Activated CD4-positive, alpha-beta T cell treated with anti-CD3 and anti-CD28 coated beads, Interleukin-2, amount 10 ng/mL, durations not matched to agents 24 days and 14 days (primary cell): ENCODE data around the gene TTYH2. TPM values are rescaled to one million over a fixed set of nuclear protein-coding genes. Genes with fewer than 3 reads are reported as not detected.
"Not testable (repeated sequence)": the region's sequence is repeated elsewhere in the genome, so short reads cannot be mapped to it uniquely, and the experiment has no call there.

Experiments
- DNase-seq: peaks from one replicate; pipeline ENCODE4 v3.0.0; 2022
- H3K27ac Mint-ChIP-seq: one replicate; pipeline ENCODE4 v1.8.0; 2022; ENCODE audit warnings: mild to moderate bottlenecking, mixed read lengths
- H3K27me3 Mint-ChIP-seq: one replicate; pipeline ENCODE4 v1.8.0; 2022; ENCODE audit warnings: mixed read lengths
- H3K36me3 Mint-ChIP-seq: one replicate; pipeline ENCODE4 v1.8.0; 2022; ENCODE audit warnings: low read depth, mild to moderate bottlenecking, mixed read lengths
- H3K4me1 Mint-ChIP-seq: one replicate; pipeline ENCODE4 v1.8.0; 2021; ENCODE audit warnings: mixed read lengths
- H3K4me3 Mint-ChIP-seq: one replicate; pipeline ENCODE4 v1.8.0; 2022; ENCODE audit warnings: mild to moderate bottlenecking, moderate library complexity, mixed read lengths
- H3K9me3 Mint-ChIP-seq: one replicate; pipeline ENCODE4 v1.8.0; 2021; ENCODE audit warnings: mixed read lengths
- intact Hi-C: fragments of 100-400 bp; cut with micrococcal nuclease; formaldehyde crosslinking; loops from one replicate; pipeline ENCODE4 v1.15.1; 2023
- total RNA-seq: library from RNA; stranded (reverse); gene quantifications from 2 replicates; pipeline ENCODE4 v1.2.3, GENCODE V29; 2022

The TTYH2 gene
- total RNA-seq, 1 donor from 2014 or later = 7.8 TPM

DNA sequence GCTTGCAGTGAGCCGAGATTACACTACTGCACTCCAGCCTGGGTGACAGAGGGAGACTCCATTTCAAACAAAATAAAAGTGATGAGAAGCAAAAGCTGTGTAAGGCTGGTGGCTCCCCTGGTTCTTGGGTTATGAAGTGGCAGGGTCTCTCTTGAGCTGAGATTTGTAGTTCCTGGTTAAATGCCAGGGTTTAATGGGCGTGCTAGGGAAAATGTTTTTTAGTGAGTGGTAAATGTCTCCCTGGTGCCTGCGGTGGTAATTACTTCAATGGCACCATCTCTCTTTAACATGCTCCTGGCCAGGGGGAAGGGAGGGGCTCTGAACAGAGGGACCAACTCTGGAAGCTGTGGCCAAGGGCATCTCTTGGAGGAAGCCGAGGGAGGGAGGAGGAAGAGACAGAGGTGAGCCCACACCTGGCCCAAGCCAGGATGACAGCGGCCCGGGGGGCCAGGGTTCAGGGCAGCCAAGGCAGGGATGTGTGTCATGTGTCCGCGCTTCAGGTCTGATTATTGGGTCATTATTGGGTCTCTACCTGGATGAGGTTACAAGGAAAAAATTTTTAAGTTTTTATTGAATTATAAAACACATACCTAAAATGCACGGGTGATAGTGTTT lies 27.7 kb upstream of the TTYH2 start:
- no peaks in the 10 kb centered on the region for H3K9me3 Mint-ChIP-seq
- no peak overlapping the region for H3K4me3 Mint-ChIP-seq
- intact Hi-C loops = no loop called here
- H3K27me3 Mint-ChIP-seq = peaks cover 5% of the 10 kb centered on the region
- no peak for DNase-seq
- H3K27ac Mint-ChIP-seq = no peak overlapping the region
- no peaks in the 10 kb centered on the region for H3K4me1 Mint-ChIP-seq
- no peaks in the 10 kb centered on the region for H3K36me3 Mint-ChIP-seq

GRCh38 chr17:74186498-74186897 lies 26.9 kb upstream of the TTYH2 start:
- Mint-ChIP-seq H3K27me3 (peaks cover 5% of the 10 kb centered on the region), H3K4me1 (no peaks in the 10 kb centered on the region), H3K27ac (no peak overlapping the region), H3K9me3 (no peaks in the 10 kb centered on the region), H3K4me3 (no peak overlapping the region), H3K36me3 (no peaks in the 10 kb centered on the region)
- intact Hi-C loops = no loop called here
- no peak for DNase-seq

GRCh38 chr17:74187761-74188160 lies 25.6 kb upstream of the TTYH2 start:
- Mint-ChIP-seq H3K27me3 (peaks cover 6% of the 10 kb centered on the region), H3K9me3 (no peaks in the 10 kb centered on the region), H3K27ac (no peak overlapping the region), H3K4me1 (no peaks in the 10 kb centered on the region), H3K36me3 (no peaks in the 10 kb centered on the region), H3K4me3 (no peak overlapping the region)
- intact Hi-C loops = no loop called here
- no peak for DNase-seq

DNA sequence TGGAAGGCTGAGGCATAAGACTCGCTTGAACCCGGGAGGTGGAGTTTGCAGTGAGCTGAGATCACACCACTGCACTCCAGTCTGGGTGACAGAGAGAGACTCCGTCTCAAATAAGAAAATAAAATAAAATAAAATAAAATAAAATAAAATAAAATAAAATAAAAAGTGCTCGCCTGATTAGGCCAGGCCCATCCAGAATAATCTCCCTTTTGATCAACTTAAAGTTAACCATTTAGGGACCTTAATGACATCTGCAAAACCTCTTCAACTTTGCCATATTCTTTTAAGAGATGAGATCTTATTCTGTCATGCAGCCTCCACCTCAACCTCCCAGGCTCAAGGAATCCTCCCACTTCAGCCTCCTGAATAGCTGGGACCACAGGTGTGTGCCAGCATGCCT lies 24.7 kb upstream of the TTYH2 start:
- DNase-seq, H3K27me3 Mint-ChIP-seq, H3K4me3 Mint-ChIP-seq, H3K9me3 Mint-ChIP-seq, H3K4me1 Mint-ChIP-seq, H3K36me3 Mint-ChIP-seq, intact Hi-C loops, H3K27ac Mint-ChIP-seq: not testable (repeated sequence)

GRCh38 chr17:74190154-74190553 lies 23.2 kb upstream of the TTYH2 start:
- H3K36me3 Mint-ChIP-seq = no peaks in the 10 kb centered on the region
- H3K27ac Mint-ChIP-seq = no peak overlapping the region
- intact Hi-C loops = no loop called here
- no peaks in the 10 kb centered on the region for H3K9me3 Mint-ChIP-seq
- peaks cover 3% of the 10 kb centered on the region for H3K4me1 Mint-ChIP-seq
- H3K4me3 Mint-ChIP-seq = no peak overlapping the region
- peaks cover 7% of the 10 kb centered on the region for H3K27me3 Mint-ChIP-seq
- no peak for DNase-seq

DNA sequence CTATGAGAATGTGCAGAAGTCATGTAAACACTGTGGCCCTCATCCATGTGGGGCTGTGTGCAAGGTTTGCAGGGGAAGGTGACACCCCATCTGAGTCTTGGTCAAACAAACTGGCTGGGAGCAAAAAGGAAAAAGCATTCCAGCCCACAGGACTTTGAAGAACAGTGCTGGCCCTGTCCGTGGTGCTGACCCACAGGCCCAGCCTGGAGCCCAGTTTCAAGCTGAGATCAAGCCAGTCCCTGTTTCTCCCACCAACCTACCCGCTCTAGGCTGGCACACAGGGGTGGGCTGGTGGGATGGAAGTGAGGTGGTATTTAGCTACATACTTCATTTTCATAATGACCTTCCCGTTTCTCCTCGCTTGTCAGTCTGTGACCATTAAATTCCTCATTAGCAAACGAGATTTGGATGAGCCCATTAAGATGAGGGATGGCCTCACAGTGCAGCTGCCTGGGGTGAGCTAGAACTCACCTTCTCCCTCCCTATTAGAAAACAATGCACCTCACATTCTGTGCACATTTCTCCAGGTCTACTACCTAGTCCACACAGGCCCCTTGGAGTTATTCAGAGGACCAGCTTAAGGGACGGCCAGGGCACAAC lies 22.5 kb upstream of the TTYH2 start:
- no peak for DNase-seq
- no peaks in the 10 kb centered on the region for H3K9me3 Mint-ChIP-seq
- peaks cover 7% of the 10 kb centered on the region for H3K27me3 Mint-ChIP-seq
- no peak overlapping the region for H3K4me3 Mint-ChIP-seq
- intact Hi-C loops = no loop called here
- H3K36me3 Mint-ChIP-seq = no peaks in the 10 kb centered on the region
- H3K27ac Mint-ChIP-seq = no peak overlapping the region
- peaks cover 3% of the 10 kb centered on the region for H3K4me1 Mint-ChIP-seq

DNA sequence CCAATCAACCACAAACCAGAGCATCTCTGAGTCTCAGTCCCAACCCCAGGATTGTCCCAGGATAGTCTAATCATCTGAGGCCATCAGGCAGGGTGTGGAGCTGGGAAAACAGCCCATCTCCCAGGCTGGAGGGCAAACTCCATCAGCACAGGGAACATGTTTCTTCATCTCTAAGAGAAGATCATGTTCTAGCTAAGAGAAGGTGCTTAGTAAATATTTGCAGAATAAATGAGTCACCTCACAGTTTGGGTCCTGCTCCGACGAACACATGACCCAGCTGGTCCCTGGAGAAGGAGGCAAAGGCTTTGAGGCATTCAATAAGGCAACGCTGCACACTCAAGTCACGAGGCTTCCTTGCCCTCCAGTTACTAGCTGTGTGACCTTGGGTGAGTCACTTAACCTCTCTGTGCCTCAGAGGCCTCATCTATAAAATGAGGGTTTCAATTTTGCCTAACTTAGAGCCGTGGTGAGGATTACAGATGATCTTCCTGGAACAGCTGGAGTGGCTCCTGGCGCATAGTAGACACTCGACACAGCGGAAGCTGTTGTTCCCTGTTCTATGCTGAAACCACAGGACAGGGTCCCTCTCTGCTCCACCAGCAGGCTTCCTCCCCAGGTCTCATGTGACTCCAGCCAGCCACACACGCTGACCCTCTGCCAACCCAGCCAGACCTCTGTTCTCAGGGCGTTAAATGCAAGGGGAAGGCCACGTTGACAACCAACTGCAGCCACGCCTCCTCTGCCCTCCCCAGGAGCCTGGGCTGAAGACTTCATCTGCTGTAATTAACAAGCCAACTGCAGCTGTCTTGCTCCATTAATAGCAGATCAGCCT lies 20.2 kb upstream of the TTYH2 start:
- Mint-ChIP-seq H3K4me3 (no peak overlapping the region), H3K4me1 (peaks cover 3% of the 10 kb centered on the region), H3K27me3 (peaks cover 9% of the 10 kb centered on the region), H3K9me3 (no peaks in the 10 kb centered on the region), H3K27ac (no peak overlapping the region), H3K36me3 (no peaks in the 10 kb centered on the region)
- intact Hi-C loops = no loop called here
- no peak for DNase-seq

- no peak overlapping the region for H3K4me3 Mint-ChIP-seq
- H3K36me3 Mint-ChIP-seq = no peaks in the 10 kb centered on the region
- intact Hi-C loops = no loop called here
- peaks cover 6% of the 10 kb centered on the region for H3K27me3 Mint-ChIP-seq
- no peak for DNase-seq
- H3K4me1 Mint-ChIP-seq = peaks cover 7% of the 10 kb centered on the region
- H3K9me3 Mint-ChIP-seq = no peaks in the 10 kb centered on the region
- no peak overlapping the region for H3K27ac Mint-ChIP-seq
Measured at GRCh38 chr17:74194682-74195081, 18.7 kb upstream of the TTYH2 start.

DNA sequence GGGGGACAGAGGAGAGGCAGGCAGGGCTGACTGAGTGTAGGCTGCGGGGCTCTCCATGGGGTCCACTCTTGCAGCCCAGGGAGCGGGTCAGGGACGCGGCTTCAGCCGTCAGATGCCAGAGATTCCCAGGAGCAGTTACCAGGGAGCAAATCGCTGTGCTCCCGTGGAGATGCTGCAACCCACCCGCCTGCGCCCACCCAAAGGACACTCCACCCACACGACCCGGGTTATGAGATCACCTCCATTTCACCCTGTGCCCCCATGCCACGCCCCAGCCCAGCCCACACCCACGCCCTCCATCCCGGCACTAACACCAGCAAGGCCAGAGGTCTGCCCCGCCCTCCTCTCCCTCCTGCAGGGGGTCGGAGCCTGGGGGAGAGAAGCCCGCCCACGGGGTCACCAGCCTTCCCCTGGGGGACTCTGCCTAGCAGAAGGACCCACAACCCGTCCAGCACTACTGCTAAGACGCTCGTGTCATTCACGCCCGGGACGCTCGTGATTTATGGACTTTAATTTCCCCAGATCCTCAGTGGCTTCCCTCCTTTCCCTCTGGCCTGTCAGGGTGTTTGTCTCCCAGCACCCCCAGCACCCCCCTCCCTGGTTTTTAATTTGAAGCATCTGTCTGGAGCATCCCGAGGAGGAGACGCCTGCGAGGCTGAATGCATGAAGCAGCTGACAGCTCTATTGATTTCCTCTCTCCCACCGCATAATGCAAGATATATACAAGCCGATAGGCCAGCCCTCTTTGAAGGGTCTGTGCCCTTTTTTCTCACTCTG lies 16.6 kb upstream of the TTYH2 start:
- no peaks in the 10 kb centered on the region for H3K9me3 Mint-ChIP-seq
- no peak for DNase-seq
- H3K4me3 Mint-ChIP-seq = no peak overlapping the region
- no peaks in the 10 kb centered on the region for H3K36me3 Mint-ChIP-seq
- H3K27me3 Mint-ChIP-seq = peaks cover 14% of the 10 kb centered on the region
- no peak overlapping the region for H3K27ac Mint-ChIP-seq
- intact Hi-C loops = no loop called here
- peaks cover 10% of the 10 kb centered on the region for H3K4me1 Mint-ChIP-seq

DNA sequence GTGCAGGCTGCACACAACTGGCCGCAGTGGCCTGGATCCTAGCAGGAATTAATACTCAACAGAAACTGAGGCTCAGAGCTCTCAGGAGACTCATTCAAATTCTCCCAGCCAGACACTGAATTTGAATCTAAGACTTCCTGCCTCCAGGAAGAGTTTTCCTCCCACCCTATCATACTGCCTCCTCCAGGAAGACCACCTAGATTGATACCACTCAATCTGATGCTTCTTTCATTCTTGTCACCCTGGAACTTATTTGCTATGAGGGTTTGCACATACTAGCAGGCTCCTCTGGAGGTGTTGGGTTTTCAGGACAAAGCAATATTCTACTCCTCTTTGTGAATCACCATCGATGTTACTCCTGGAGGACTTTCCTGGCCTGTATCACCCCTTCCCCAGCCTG lies 15.6 kb upstream of the TTYH2 start:
- DNase-seq = no peak
- no peak overlapping the region for H3K4me3 Mint-ChIP-seq
- peaks cover 10% of the 10 kb centered on the region for H3K4me1 Mint-ChIP-seq
- H3K36me3 Mint-ChIP-seq = no peaks in the 10 kb centered on the region
- intact Hi-C loops = no loop called here
- no peak overlapping the region for H3K27ac Mint-ChIP-seq
- H3K27me3 Mint-ChIP-seq = peaks cover 15% of the 10 kb centered on the region
- H3K9me3 Mint-ChIP-seq = no peaks in the 10 kb centered on the region

GRCh38 chr17:74198694-74199093 lies 14.7 kb upstream of the TTYH2 start:
- Mint-ChIP-seq H3K27ac (no peak overlapping the region), H3K9me3 (no peaks in the 10 kb centered on the region), H3K36me3 (peaks cover 3% of the 10 kb centered on the region), H3K27me3 (peaks cover 16% of the 10 kb centered on the region), H3K4me3 (no peak overlapping the region), H3K4me1 (peaks cover 15% of the 10 kb centered on the region)
- no peak for DNase-seq
- intact Hi-C loops = no loop called here

- peaks cover 16% of the 10 kb centered on the region for H3K27me3 Mint-ChIP-seq
- peaks cover 9% of the 10 kb centered on the region for H3K36me3 Mint-ChIP-seq
- intact Hi-C loops = no loop called here
- H3K4me3 Mint-ChIP-seq = no peak overlapping the region
- peaks cover 15% of the 10 kb centered on the region for H3K4me1 Mint-ChIP-seq
- DNase-seq = peak; percentile 92
- no peak overlapping the region for H3K27ac Mint-ChIP-seq
- H3K9me3 Mint-ChIP-seq = no peaks in the 10 kb centered on the region
Measured at GRCh38 chr17:74199306-74200092, 13.9 kb upstream of the TTYH2 start.

GRCh38 chr17:74200112-74200511 lies 13.3 kb upstream of the TTYH2 start:
- H3K27me3 Mint-ChIP-seq = peaks cover 16% of the 10 kb centered on the region

More at GRCh38 chr17:74200112-74200511, 13.3 kb upstream of the TTYH2 start:
- Mint-ChIP-seq H3K4me1 (peaks cover 19% of the 10 kb centered on the region), H3K27ac (no peak overlapping the region), H3K9me3 (no peaks in the 10 kb centered on the region), H3K4me3 (no peak overlapping the region), H3K36me3 (peaks cover 15% of the 10 kb centered on the region)
- intact Hi-C loops = no loop called here
- no peak for DNase-seq
